ENCODE results near the gene DDAH1.
"Not testable (repeated sequence)": the region's sequence is repeated elsewhere in the genome, so short reads cannot be mapped to it uniquely, and the experiment has no call there.

The DDAH1 gene

GRCh38 chr1:85465099-85465785, at the start of gene DDAH1:
DDAH1 (minus strand) TSS chr1:85465159; CDS start chr1:85465045, 114 bp downstream.
- DNase-seq (ENCODE audit: low read depth): no peak

GRCh38 chr1:85513998-85514397, 49.0 kb upstream of the DDAH1 start:
- DNase-seq (ENCODE audit: low read depth): not testable (repeated sequence)

- no peak for DNase-seq (ENCODE audit: low read depth)
Observed at GRCh38 chr1:85504417-85504816, 39.5 kb upstream of the DDAH1 start.

DNA sequence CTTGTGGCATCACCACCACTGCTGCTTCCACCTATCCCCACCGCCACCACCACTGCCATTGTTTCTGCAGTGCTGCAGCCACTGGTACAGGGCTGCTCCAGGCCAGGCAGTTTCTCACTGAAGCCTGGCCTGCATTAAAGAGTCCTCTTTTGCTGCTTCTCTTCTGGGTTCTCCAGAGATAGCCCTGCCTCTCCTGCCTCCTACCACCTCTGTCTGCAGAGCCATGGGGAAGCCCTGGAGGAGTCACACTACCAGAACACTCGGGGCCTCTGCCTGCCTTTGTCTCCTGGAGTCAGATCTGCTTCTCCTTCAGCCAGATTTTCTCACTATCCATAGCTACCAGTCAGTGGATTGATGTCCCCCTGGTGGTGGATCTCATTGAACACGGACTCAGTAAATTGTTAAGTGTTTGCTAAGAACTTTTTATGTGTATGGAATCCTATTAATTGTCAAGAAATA, 37.7 kb upstream of the DDAH1 start:
- DNase-seq (ENCODE audit: low read depth): no peak

DNA sequence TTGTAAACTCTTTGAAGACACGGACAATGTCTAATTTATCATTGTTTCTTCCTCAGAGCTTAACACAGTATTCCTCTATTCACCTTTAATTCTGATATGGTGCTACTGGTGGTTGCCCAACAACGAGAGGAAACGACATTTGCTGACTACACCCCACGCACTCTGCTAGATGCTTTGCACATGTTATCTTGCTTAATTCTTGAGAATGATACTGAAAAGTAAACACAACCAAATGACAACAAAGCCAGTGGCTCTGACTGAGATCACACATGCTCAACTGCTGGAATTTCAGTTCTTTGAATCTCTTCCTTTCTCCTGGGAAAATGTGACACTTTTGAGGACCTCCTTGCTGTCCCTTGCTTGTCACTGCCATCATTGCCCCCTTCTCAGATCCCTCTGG, 37.2 kb upstream of the DDAH1 start:
- no peak for DNase-seq (ENCODE audit: low read depth)

GRCh38 chr1:85501355-85501898, 36.5 kb upstream of the DDAH1 start:
- no peak for DNase-seq (ENCODE audit: low read depth)

DNA sequence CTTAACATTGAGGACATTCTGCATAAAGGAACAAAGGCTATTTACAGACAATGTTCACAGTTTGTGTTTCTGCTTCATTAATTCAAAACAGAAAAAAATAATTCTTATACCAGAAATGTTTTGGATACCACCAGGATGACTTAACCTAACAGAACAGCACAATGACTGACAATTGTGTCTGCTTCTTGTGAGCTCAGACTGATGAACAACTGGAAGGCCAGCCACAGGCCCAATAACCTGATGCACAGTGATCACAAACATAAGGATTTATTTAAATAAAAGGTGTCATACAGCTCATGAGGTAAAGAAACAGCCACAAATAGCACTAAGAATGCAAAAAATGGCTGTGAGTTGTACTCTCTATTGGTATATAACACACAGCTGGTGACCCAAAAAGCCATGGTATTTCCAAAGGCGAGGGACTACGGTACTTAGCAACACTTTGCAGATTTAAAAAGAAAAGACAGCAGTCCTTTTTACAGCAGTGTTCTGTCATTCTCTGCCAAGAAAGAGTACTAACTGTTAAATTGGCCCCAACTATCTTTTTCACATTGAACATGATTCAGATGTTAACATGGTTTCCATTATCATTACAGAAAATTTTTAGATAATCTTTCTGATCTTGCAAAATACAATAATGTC, 32.1 kb upstream of the DDAH1 start:
- DNase-seq (ENCODE audit: low read depth): no peak

- no peak for DNase-seq (ENCODE audit: low read depth)
Observed at GRCh38 chr1:85495556-85495955, 30.6 kb upstream of the DDAH1 start.

DNA sequence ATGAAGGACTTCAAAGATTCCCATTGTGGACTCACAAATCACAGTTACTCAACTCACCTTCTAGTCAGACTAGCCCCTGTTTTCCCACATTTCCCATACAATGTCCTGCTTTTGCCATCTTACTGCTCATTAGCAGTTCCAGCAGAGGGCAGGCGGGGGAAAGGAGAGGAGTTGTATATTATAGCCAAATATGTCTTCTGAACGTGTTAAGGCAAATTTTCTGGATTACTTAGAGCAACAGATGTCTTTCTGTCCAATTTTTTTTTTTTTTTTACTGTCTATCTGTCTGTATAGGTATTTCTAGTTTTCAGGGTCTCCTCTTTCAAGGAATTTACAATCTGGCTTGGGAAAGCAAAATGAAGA, 29.9 kb upstream of the DDAH1 start:
- DNase-seq (ENCODE audit: low read depth): no peak

GRCh38 chr1:85494074-85494903, 29.3 kb upstream of the DDAH1 start:
- no peak for DNase-seq (ENCODE audit: low read depth)

- no peak for DNase-seq (ENCODE audit: low read depth)
Observed at GRCh38 chr1:85490270-85490985, 25.5 kb upstream of the DDAH1 start.

DNA sequence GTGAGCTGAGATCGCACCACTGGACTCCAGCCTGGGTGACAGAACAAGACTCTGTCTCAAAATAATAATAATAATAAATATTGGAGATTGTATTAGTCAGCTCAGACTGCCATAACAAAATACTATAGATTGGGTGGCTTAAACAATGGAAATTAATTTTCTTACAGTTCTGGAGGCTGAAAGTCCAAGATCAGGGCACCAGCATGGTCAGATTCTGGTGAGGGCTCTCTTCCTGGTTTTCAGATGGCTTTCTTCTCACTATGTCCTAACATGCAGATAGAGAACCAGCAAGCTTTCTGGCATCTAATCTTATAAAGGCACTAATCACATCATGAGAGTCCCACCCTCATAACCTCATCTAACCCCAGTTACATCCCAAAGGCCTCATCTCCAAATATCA, 23.2 kb upstream of the DDAH1 start:
- no peak for DNase-seq (ENCODE audit: low read depth)

DNA sequence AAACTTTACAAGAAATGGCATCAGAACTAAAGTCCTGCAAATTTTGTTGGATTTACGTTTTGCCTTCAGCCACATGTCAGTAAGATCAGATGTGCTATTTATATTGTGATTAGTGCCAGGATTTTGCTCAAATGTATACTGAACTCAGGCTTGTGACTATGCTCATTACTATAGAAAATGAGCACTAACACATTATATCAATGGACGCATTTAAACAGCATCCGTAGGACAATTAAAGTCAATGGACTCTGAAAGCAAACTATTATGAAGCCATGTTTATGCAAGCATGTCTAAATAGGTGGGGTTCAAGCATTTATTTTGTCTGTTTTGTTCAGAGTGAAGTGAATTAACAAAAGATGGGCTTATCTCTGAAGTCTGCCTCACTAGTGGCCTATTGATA, 20.6 kb upstream of the DDAH1 start:
- no peak for DNase-seq (ENCODE audit: low read depth)

DNA sequence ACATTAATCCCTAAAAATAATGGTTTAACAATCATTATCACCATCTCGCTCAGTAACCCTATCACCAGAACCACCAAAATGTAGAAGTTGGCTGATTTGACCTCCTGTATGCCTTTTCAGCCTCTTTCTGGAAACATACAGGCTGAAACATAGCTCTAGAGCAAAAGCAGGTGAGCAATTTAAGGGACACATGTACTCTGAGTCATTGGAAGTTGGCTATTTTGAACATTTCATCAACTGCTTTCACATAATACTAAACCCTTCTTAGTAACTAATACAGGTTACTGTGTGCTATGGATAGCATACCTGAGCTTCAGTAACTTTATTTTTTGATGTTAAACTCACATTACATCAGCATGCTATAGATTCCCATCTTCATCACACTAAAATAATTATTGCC, 19.8 kb upstream of the DDAH1 start:
- no peak for DNase-seq (ENCODE audit: low read depth)

GRCh38 chr1:85484264-85484663, 19.3 kb upstream of the DDAH1 start:
- no peak for DNase-seq (ENCODE audit: low read depth)

DNA sequence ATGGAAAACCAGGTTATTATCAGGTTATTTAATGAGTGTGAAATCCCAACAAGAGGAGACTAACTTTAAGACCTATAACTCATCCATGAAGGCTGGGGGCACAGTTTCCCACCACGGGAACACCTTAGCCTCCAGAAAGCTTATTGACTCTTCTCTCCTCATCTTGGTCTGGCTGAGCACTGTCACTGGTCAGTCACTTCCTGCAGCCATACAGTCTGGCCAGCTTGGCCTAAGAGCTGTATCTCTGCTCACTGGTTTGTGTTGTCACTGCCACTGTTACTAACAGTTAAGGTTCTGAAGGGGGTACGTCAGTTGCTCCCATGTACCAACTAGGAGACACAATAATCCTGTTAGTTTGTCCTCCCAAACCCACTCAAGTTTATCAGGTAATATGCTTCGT, 16.7 kb upstream of the DDAH1 start:
- DNase-seq (ENCODE audit: low read depth): no peak

DNA sequence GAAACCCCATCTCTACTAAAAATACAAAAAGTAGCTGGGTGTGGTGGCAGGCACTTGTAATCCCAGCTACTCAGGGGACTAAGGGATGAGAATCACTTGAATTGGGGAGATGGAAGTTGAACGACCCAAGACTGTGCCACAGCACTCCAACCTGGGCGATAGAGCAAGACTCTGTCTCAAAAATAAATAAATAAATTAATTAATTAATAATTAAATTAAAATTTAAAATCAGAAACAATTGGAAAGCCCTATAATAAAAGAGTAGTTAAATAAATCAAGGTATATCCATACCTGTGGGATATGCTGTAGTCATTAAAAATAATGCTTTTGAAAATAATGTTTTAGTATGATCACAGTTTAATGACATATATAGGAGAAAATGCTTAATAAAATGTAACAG, 15.6 kb upstream of the DDAH1 start:
- DNase-seq (ENCODE audit: low read depth): no peak

DNA sequence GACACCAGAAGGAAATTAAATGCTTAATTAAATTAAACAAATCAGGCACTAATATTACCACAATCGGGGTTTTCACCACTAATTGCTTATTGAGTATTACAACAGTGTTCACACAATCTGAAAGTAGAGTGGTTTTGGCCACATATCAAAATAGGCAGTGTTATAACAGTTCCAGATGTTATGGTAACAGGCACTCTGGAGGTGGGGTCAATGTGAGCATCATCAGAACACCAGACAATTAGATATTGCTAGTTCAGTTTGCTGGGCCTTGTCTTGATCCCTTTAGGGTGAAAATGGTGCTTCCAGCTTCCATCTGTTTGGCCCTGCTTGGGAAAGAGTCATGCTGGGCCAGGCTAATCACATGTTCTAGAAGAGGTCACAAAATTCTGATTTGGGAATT, 14.5 kb upstream of the DDAH1 start:
- no peak for DNase-seq (ENCODE audit: low read depth)

DNA sequence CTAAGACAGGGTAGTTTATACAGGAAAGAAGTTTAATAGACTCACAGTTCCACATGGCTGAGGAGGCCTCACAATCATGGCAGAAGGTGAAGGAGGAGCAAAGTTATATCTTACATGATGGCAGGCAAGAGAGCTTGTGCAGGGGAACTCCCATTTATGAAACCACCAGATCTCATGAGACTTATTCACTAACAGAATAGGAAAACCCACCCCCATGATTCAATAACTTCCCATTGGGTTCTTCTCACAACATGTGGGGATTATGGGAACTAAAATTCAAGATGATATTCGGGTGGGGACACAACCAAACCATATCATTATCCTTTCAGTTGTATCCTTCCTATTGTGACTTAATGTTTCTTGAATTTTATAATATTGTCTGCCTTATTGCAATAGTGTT, 13.4 kb upstream of the DDAH1 start:
- DNase-seq (ENCODE audit: low read depth): no peak

DNA sequence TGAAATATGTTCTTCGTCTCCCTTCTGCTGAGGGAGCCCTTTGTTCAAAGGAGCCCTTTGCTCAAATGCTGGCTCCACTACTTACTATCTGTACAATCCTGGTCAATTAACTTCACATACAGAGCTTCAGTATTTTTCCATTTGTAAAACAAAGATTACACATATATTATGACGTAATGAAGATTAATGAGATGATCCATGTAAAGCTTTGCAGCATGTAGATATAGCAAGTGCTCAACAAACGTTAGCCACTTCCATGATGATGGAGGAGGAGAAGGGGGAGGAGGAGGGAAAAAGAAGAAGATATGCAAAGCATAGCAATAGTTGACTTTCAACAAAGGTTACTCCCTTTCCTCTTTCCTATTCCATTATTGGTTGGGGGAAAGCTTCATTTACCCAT, 10.1 kb upstream of the DDAH1 start:
- no peak for DNase-seq (ENCODE audit: low read depth)

DNA sequence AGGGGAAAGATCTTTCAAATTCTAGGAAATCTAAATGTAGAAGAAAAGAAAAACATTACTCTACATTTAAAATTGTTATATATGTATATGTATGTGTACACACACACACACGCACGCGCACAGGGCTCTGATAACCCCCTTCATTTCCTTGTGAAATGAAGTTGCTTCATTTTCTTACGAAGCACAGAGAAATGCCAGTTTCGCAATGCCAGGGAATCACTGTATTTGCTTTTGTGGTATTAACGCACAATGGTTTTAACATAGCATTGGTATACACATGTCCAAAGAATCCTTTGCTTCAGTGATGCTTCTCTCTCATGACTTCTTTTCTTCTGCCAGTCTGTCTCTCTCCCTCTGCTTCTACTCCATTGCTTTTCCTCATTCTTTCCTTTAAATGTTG, 8.4 kb upstream of the DDAH1 start:
- no peak for DNase-seq (ENCODE audit: low read depth)

- DNase-seq (ENCODE audit: low read depth): no peak
Observed at GRCh38 chr1:85471558-85471957, 6.6 kb upstream of the DDAH1 start.

Data from activated T-cell treated with anti-CD3 and anti-CD28 coated beads for 24 hours (primary cell).